ENCODE measurements around the gene TTC19. TPM values are rescaled to one million over a fixed set of nuclear protein-coding genes. Genes with fewer than 3 reads are reported as not detected.
"Not testable (repeated sequence)": the region's sequence is repeated elsewhere in the genome, so short reads cannot be mapped to it uniquely, and the experiment has no call there.

TTC19 gene
- total RNA-seq, 4 donors from 2014 or later = 56.9 to 81.2 (median 63.3) TPM

DNA sequence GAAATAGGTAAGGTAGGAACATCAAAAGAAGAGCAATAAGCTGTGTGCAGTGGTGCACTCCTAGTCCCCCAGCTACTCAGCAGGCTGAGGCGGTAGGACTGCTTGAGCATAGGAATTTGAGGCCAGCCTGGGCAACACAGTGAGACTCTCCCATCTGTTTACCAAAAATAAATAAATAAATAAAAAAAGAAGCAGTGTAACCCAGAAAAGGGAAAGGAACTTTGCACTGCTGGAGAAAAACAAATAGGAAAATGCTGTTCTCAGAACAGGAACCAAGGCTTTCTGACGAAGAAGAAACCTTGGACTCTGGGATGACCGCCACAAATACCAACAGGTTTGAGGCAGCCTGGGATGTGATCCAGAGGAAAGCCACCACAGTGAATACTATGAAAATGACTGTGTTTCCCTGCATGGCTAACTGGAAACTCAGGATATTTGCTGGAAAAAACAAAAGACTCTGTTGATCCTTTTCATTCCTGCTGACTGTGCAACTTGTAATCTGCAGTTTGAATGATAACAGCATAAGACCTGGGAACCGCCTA, 41.2 kb downstream of the TTC19 start:
- no peak for DNase-seq (ENCODE audit: low spot score in 2 of 2)
- no peak for TF ChIP-seq CTCF (IDR thresholded peaks at IDR 0.05)
- TF ChIP-seq POLR2A (IDR thresholded peaks at IDR 0.05) = no peak
- WGBS, 2 donors = 94 to 96% methylated on average over 4 of the region's 4 CpGs
- intact Hi-C loops (cut with DNase I; ENCODE audit: low total_unique reads) = no loop called here
- no peak overlapping the region for H3K4me3 ChIP-seq (ENCODE audit: low read depth, poor library complexity, severe bottlenecking)

DNA sequence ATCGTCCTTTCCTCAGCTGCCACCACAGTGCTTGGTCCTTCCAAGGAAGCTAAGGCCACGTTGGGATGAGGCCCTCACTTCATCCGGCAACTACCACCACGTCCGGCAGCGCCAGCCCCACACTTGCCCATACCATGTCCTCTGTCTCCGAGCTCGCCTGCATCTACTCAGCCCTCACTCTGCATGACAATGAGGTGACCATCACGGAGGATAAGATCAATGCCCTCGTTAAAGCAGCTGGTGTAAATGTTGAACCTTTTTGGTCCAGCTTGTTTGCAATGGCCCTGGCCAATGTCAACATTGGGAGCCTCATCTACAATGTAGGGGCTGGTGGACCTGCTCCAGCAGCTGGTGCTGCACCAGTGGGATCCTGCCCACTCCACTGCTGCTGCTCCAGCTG, 44.9 kb downstream of the TTC19 start:
- no peak for TF ChIP-seq CTCF (IDR thresholded peaks at IDR 0.05)
- no peak for TF ChIP-seq POLR2A (IDR thresholded peaks at IDR 0.05)
- intact Hi-C loops (cut with DNase I; ENCODE audit: low total_unique reads) = no loop called here
- WGBS, 2 donors = 93% methylated on average over 10 of the region's 10 CpGs
- H3K4me3 ChIP-seq (ENCODE audit: low read depth, poor library complexity, severe bottlenecking) = no peak overlapping the region
- no peak for DNase-seq (ENCODE audit: low spot score in 2 of 2)

DNA sequence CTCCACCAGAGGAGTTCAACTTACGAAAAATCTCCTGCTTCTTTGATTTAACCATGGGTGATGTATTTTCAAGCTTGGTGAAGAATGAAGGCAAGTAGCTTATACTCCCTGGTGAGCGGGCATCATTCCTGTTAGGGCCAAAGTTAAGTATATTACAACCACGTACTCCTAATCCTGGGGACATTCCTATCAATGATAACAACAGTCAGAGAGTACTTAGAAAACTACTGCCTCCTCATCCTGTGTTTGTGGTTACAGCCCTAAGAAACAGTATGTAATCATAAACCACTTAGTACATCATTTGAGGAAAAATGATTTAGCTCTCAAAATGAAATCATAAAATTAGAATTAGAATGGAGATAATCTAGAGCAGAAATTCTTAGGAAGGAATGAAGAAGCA, 47.3 kb downstream of the TTC19 start:
- H3K4me3 ChIP-seq (ENCODE audit: low read depth, poor library complexity, severe bottlenecking) = no peak overlapping the region
- no peak for DNase-seq (ENCODE audit: low spot score in 2 of 2)
- TF ChIP-seq CTCF (IDR thresholded peaks at IDR 0.05) = no peak
- no peak for TF ChIP-seq POLR2A (IDR thresholded peaks at IDR 0.05)
- intact Hi-C loops (cut with DNase I; ENCODE audit: low total_unique reads) = no loop called here
- 95 to 97% methylated on average over 3 of the region's 3 CpGs for WGBS, 2 donors

DNA sequence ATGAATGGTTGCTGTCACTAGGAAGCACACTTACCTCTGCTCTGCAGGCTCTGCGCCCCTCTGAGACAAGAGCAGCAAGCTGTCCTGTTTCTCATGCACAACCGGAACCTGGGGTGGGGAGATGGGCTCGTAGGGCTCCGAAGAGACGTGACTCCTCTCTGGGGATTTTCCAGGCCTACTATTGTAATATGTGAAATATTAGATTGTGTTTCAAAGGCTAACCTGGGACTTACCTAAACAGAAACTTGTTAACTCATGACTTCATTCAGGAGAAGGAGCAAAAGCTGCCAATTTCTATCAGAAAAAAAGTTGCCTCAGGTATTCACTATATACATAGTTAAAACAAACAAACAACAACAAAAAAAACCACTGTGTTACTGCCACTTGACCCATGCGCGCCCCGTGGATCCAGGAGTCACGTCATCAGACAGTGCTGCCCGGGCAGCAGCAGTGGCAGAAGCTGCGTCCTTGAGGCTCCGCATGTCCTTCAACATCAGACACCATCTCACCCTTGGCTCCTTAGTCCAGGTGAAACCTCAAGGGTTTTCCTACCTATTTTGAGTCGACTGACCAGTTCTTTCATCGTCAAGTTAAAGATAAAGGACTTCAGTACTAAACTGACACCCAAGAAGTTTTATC, 49.3 kb downstream of the TTC19 start:
- TF ChIP-seq CTCF (IDR thresholded peaks at IDR 0.05) = no peak
- TF ChIP-seq POLR2A (IDR thresholded peaks at IDR 0.05) = no peak
- no peak overlapping the region for H3K4me3 ChIP-seq (ENCODE audit: low read depth, poor library complexity, severe bottlenecking)
- WGBS, 2 donors = 78 to 82% methylated on average over 14 of the region's 14 CpGs
- intact Hi-C loops (cut with DNase I; ENCODE audit: low total_unique reads) = no loop called here
- DNase-seq (ENCODE audit: low spot score in 2 of 2) = no peak

- DNase-seq (ENCODE audit: low spot score in 2 of 2) = no peak
- no peak overlapping the region for H3K4me3 ChIP-seq (ENCODE audit: low read depth, poor library complexity, severe bottlenecking)
- TF ChIP-seq POLR2A (IDR thresholded peaks at IDR 0.05) (no peak), CTCF (IDR thresholded peaks at IDR 0.05) (no peak)
- WGBS, 2 donors = 96 to 98% methylated on average over 6 of the region's 6 CpGs
- intact Hi-C loops (cut with DNase I; ENCODE audit: low total_unique reads) = no loop called here
These were observed 51.2 kb downstream of the TTC19 start for GRCh38 chr17:16050844-16051243.

GRCh38 chr17:16052486-16052885, 52.9 kb downstream of the TTC19 start:
- 30 to 59% methylated on average over 1 of the region's 1 CpG for WGBS, 2 donors
- DNase-seq (ENCODE audit: low spot score in 2 of 2) = no peak
- TF ChIP-seq CTCF (IDR thresholded peaks at IDR 0.05) = no peak
- TF ChIP-seq POLR2A (IDR thresholded peaks at IDR 0.05) = no peak
- no peak overlapping the region for H3K4me3 ChIP-seq (ENCODE audit: low read depth, poor library complexity, severe bottlenecking)
- intact Hi-C loops (cut with DNase I; ENCODE audit: low total_unique reads) = no loop called here

- 72% methylated on average over 4 of the region's 4 CpGs for WGBS, 2 donors
- H3K4me3 ChIP-seq (ENCODE audit: low read depth, poor library complexity, severe bottlenecking); intact Hi-C loops (cut with DNase I; ENCODE audit: low total_unique reads); DNase-seq (ENCODE audit: low spot score in 2 of 2): not testable (repeated sequence)
These were observed 55.5 kb downstream of the TTC19 start for GRCh38 chr17:16055139-16055538.
